Osteoblast (primary cell): ENCODE results near the gene EML5. TPM values are rescaled to one million over a fixed set of nuclear protein-coding genes. Genes with fewer than 3 reads are reported as not detected.

Source experiments
- DNase-seq: peaks from one replicate; pipeline ENCODE4 v3.0.0; 2011; ENCODE audit warnings: low spot score, mixed read lengths; ENCODE audit not compliant: insufficient read length; ENCODE audit errors: missing footprints
- H2AFZ ChIP-seq: 2 replicates; pipeline ENCODE4 v1.6.0; 2011; ENCODE audit warnings: mild to moderate bottlenecking, low read length
- H3K27ac ChIP-seq: 2 replicates; pipeline ENCODE4 v1.5.1; 2011; ENCODE audit warnings: mild to moderate bottlenecking, low read depth, low read length, moderate library complexity
- H3K27me3 ChIP-seq: 2 replicates; pipeline ENCODE4 v1.6.0; 2012; ENCODE audit warnings: mild to moderate bottlenecking, control low read depth, inconsistent platforms, low read length, moderate library complexity; ENCODE audit not compliant: insufficient read depth
- H3K36me3 ChIP-seq: 2 replicates; pipeline ENCODE4 v1.5.1; 2011; ENCODE audit warnings: mild to moderate bottlenecking, low read length, control low read depth, moderate library complexity; ENCODE audit not compliant: insufficient read depth
- H3K4me1 ChIP-seq: 2 replicates; pipeline ENCODE4 v1.5.1; 2011; ENCODE audit warnings: mild to moderate bottlenecking, low read length, control low read depth, moderate library complexity; ENCODE audit not compliant: insufficient read depth
- H3K4me2 ChIP-seq: 2 replicates; pipeline ENCODE4 v1.6.0; 2011; ENCODE audit warnings: mild to moderate bottlenecking, low read length; ENCODE audit not compliant: insufficient read depth
- H3K4me3 ChIP-seq: fragments of 200-600 bp; sonication (generic); 3 replicates; pipeline ENCODE4 v1.5.1; 2012; ENCODE audit warnings: mild to moderate bottlenecking, low read length, inconsistent platforms; ENCODE audit not compliant: insufficient read depth
- H3K79me2 ChIP-seq: 2 replicates; pipeline ENCODE4 v1.6.0; 2012; ENCODE audit warnings: mild to moderate bottlenecking, low read length, control low read depth, inconsistent platforms; ENCODE audit not compliant: insufficient read depth
- H3K9me3 ChIP-seq: 2 replicates; pipeline ENCODE4 v1.5.1; 2011; ENCODE audit warnings: low read depth, low read length, control low read depth
- H4K20me1 ChIP-seq: 2 replicates; pipeline ENCODE4 v1.6.0; 2012; ENCODE audit warnings: mild to moderate bottlenecking, low read length, control low read depth; ENCODE audit not compliant: insufficient read depth
- total RNA-seq: library from RNA; depleted of rRNA; stranded (reverse); fragments of >200 nt; gene quantifications from 2 replicates; pipeline ENCODE4 v1.2.3, GENCODE V29; 2012
- TF ChIP-seq, protein P1 (sequence below): IDR thresholded peaks from 2 replicates; pipeline ENCODE4 v1.5.1; 2011; ENCODE audit warnings: mild to moderate bottlenecking, low read depth, low read length, moderate library complexity; ENCODE audit errors: extremely low read depth

Gene EML5
- total RNA-seq, 1 donor, result under 0.01 TPM

DNA sequence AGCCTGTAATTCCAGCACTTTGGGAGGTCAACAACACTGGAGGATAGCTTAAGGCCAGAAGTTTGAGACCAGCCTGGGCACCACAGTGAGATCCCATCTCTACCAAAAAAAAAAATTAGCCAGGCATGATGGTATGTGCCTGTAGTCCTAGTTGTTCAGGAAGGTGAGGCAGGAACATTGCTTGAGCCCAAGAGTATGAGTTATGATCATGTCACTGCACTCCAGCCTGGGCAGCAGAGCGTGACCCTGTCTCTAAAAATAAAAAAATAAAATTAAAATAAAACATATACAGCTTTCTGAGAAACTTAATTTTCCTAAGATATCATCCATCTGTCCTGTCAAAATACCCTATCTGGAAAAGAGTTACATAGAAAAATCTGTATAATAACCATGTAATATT lies 38.9 kb downstream of the EML5 start:
- no peak overlapping the region for H2AFZ ChIP-seq
- no peaks in the 10 kb centered on the region for H3K9me3 ChIP-seq
- TF ChIP-seq, protein P1, sequence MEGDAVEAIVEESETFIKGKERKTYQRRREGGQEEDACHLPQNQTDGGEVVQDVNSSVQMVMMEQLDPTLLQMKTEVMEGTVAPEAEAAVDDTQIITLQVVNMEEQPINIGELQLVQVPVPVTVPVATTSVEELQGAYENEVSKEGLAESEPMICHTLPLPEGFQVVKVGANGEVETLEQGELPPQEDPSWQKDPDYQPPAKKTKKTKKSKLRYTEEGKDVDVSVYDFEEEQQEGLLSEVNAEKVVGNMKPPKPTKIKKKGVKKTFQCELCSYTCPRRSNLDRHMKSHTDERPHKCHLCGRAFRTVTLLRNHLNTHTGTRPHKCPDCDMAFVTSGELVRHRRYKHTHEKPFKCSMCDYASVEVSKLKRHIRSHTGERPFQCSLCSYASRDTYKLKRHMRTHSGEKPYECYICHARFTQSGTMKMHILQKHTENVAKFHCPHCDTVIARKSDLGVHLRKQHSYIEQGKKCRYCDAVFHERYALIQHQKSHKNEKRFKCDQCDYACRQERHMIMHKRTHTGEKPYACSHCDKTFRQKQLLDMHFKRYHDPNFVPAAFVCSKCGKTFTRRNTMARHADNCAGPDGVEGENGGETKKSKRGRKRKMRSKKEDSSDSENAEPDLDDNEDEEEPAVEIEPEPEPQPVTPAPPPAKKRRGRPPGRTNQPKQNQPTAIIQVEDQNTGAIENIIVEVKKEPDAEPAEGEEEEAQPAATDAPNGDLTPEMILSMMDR, result no peak
- DNase-seq, result no peak
- no peaks in the 10 kb centered on the region for H3K36me3 ChIP-seq
- H4K20me1 ChIP-seq, result no peaks in the 10 kb centered on the region
- H3K27me3 ChIP-seq, result no peaks in the 10 kb centered on the region
- H3K27ac ChIP-seq, result no peak overlapping the region
- H3K4me1 ChIP-seq, result no peaks in the 10 kb centered on the region
- no peak overlapping the region for H3K4me3 ChIP-seq
- H3K79me2 ChIP-seq, result no peaks in the 10 kb centered on the region
- H3K4me2 ChIP-seq, result no peak overlapping the region

DNA sequence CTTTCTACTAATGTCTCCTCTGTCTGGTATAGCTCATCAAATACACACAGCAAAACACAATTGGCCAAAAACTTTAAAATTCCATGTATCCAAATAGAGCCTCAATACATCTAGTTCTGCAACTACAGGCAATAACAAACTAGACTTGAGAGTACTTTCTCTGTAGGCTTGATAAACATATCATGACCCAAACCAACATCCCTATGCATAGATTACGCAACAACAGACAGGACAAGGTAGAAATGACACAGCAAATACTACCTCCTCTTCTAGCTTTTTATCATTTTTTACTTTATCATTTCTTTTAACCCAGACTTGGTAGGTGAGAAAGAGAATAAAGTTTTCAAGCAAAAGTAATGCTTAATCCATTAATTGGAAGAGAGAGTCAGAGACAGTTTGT lies 41.8 kb downstream of the EML5 start:
- Histone ChIP-seq H2AFZ (no peak overlapping the region), H3K9me3 (no peaks in the 10 kb centered on the region), H3K79me2 (no peaks in the 10 kb centered on the region), H3K4me3 (no peak overlapping the region), H3K36me3 (no peaks in the 10 kb centered on the region), H3K27ac (no peak overlapping the region), H4K20me1 (no peaks in the 10 kb centered on the region), H3K4me2 (no peak overlapping the region), H3K27me3 (no peaks in the 10 kb centered on the region), H3K4me1 (no peaks in the 10 kb centered on the region)
- TF ChIP-seq, protein P1, result no peak
- DNase-seq, result no peak

DNA sequence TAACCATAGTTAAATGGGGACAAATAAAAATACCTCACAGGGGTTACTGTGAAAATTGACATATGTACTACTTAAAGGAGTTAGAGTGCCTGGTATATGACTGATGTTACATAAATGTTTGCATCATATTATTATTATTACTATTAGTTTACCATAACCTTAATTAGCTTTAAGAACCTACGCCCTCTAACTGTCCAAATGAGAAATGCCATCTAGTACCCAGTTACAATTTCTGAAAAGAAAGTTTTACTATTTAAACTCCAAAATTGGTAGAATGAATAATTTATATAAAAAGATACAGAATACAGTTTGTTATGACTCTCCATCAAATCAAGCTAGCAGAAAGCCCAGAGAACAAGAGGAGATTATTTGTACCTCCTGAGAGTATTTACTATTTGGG lies 42.3 kb downstream of the EML5 start:
- TF ChIP-seq, protein P1, result no peak
- no peaks in the 10 kb centered on the region for H4K20me1 ChIP-seq
- no peaks in the 10 kb centered on the region for H3K4me1 ChIP-seq
- no peaks in the 10 kb centered on the region for H3K9me3 ChIP-seq
- H3K4me2 ChIP-seq, result no peak overlapping the region
- no peak overlapping the region for H3K27ac ChIP-seq
- no peak overlapping the region for H3K4me3 ChIP-seq
- H3K79me2 ChIP-seq, result no peaks in the 10 kb centered on the region
- no peaks in the 10 kb centered on the region for H3K27me3 ChIP-seq
- no peak for DNase-seq
- H3K36me3 ChIP-seq, result no peaks in the 10 kb centered on the region
- H2AFZ ChIP-seq, result no peak overlapping the region

DNA sequence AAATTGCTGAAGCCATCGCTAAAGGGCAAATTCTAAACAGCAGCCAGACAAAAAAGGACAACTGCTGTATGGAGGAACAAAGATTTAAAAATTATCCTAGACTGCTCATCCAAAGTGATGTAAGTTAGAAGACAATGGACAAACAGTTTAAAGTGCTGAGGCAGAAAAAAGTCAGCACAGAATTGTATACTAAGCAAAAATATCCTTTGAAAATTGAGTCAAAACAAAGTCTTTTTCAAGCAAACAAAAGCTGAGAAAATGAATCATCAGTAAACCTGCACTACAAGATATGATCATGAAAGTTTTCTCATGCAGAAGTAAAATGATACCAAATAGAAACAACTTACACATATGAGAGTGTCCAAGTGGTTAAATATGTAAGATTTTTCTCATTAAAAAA lies 43.6 kb downstream of the EML5 start:
- no peaks in the 10 kb centered on the region for H3K36me3 ChIP-seq
- no peak overlapping the region for H3K4me3 ChIP-seq
- H3K27ac ChIP-seq, result no peak overlapping the region
- H3K27me3 ChIP-seq, result no peaks in the 10 kb centered on the region
- no peaks in the 10 kb centered on the region for H3K9me3 ChIP-seq
- no peaks in the 10 kb centered on the region for H3K4me1 ChIP-seq
- no peak for DNase-seq
- H2AFZ ChIP-seq, result no peak overlapping the region
- TF ChIP-seq, protein P1, result no peak
- H4K20me1 ChIP-seq, result no peaks in the 10 kb centered on the region
- H3K4me2 ChIP-seq, result no peak overlapping the region
- no peaks in the 10 kb centered on the region for H3K79me2 ChIP-seq
